Body of pancreas (tissue), 4 donors: Measurements from ENCODE around the gene TACC2. TPM values are rescaled to one million over a fixed set of nuclear protein-coding genes. Genes with fewer than 3 reads are reported as not detected.

Experiments used
- ATAC-seq: fragments of 150-250 bp; one replicate; pipeline ENCODE4 v1.9.1; 2016
- DNase-seq, 4 donors: peaks; one replicate each; pipeline ENCODE4 v3.0.0-alpha.2; 2019
- H3K27ac ChIP-seq, 4 donors: fragments of 200-600 bp; sonication (generic); 1 replicate in 3 of 4; 2 replicates in 1 of 4; pipeline versions ENCODE4 v1.5.1 to v1.6.1; 2016 to 2019; ENCODE audit warnings: mild to moderate bottlenecking in 1 of 4, mixed read lengths in 1 of 4, moderate library complexity in 1 of 4
- H3K27me3 ChIP-seq, 2 donors: fragments of 200-600 bp; sonication (generic); one replicate each; pipeline ENCODE4 v1.6.0; 2016; ENCODE audit warnings: mild to moderate bottlenecking in 1 of 2
- H3K36me3 ChIP-seq, 2 donors: fragments of 200-600 bp; sonication (generic); replicated peaks in 1 of 2; 2 replicates each; pipeline ENCODE4 v1.5.1; 2016; ENCODE audit warnings: low read depth in 2 of 2; ENCODE audit not compliant: insufficient read depth in 1 of 2
- H3K4me1 ChIP-seq: fragments of 200-600 bp; sonication (generic); one replicate; pipeline ENCODE4 v1.6.0; 2016
- H3K4me3 ChIP-seq, 2 donors: fragments of 200-600 bp; sonication (generic); 1 replicate in 1 of 2; 2 replicates in 1 of 2; pipeline ENCODE4 v1.5.1; 2016 to 2019
- H3K9me3 ChIP-seq, 3 donors: fragments of 200-600 bp; sonication (generic); 1 replicate in 2 of 3; 2 replicates in 1 of 3; pipeline ENCODE4 v1.5.1; 2016
- POLR2A ChIP-seq, 3 donors: fragments of 450-650 bp; IDR thresholded peaks; one replicate each; pipeline ENCODE4 v1.6.1; 2016; ENCODE audit warnings: antibody characterized with exemption in 3 of 3, mild to moderate bottlenecking in 2 of 3
- WGBS, 2 donors: methylation state at CpG; one replicate each; pipeline ENCODE4 v1.1.5; 2017; 5-methylcytosine and 5-hydroxymethylcytosine counted together
- intact Hi-C: fragments of 100-400 bp; cut with DNase I; formaldehyde crosslinking; loops from one replicate; pipeline ENCODE4 v1.15.1; 2023
- total RNA-seq, 2 donors: library from RNA; depleted of rRNA; stranded (reverse); fragments of >200 nt; gene quantifications; one replicate each; pipeline ENCODE4 v1.1.0, GENCODE V29; 2016
- TF ChIP-seq, protein P1 (sequence below), 7 experiments: fragments of 450-650 bp in 4 of 7; fragments of 200-600 bp in 3 of 7; sonication (generic) in 3 of 7; IDR thresholded peaks; one replicate each; pipeline ENCODE4 v1.5.1; 2016 to 2019; ENCODE audit warnings: antibody characterized with exemption in 7 of 7

TACC2 gene
- total RNA-seq, 2 donors from 2014 or later: 29.0 to 38.7 TPM

DNA sequence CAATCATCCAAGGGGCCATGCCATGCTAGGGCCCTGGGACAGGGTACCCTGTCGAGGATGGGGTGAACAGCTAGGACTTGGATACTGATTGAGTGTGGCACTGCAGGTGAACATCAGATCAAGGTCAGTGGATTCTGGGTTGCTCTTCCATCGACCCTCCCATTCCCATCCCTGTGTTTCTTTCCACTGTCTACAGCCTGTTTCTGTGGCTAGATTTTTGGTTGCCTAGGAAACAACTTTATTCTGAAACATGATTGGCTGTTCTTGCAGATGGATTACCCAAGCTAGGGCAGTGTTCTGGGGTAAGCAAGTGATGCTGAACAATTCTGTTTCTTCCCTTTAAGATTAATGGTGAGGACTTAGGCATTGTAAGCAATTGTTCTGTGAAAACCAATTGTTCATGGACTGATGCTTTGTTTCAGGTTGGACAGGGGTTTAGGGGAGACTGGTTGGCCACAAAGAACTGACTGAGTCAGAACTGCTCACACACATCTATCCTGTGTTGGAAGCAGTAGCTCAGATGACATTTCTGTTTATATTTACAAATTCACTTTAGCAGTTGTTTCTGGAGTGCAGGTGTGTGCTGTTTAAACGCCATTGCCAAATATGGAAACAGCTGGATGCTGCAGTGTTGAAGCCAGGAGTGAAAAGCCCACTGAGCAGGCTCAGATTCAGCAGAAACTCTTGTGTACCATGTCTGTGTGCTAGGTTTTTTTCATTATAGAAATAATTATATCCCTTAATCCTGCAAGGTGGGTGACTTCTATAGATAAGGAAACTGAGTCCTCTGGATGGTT lies 179.8 kb downstream of the TACC2 start:
- H3K4me1 ChIP-seq: peaks cover 19% of the 10 kb centered on the region

DNA sequence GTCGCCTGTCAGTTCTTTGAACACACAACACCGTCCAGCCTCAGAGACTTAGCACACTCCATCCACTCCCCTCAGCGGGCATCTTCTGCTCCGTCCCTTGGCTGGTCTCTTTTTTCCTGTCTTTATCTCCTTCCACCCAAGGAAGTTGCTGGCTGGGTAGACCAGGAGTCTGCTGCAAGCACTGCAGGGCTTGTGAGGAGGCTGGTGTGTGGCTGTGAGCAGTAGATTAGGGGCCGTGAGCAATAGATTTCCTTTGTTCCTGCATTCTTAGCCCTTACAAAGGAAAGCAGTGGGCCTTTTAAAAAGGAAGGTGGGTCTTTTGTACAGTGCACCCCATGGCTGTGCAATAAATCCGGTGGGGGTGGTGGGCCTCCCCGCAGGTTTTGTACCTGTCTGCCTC lies 181.8 kb downstream of the TACC2 start:
- no peaks in the 10 kb centered on the region for H3K36me3 ChIP-seq
- no peak overlapping the region for H3K4me3 ChIP-seq
- H3K27ac ChIP-seq: no peak overlapping the region
- intact Hi-C loops: no loop called here
- peaks cover 3% of the 10 kb centered on the region for H3K4me1 ChIP-seq
- no peak for ATAC-seq
- TF ChIP-seq, protein P1, sequence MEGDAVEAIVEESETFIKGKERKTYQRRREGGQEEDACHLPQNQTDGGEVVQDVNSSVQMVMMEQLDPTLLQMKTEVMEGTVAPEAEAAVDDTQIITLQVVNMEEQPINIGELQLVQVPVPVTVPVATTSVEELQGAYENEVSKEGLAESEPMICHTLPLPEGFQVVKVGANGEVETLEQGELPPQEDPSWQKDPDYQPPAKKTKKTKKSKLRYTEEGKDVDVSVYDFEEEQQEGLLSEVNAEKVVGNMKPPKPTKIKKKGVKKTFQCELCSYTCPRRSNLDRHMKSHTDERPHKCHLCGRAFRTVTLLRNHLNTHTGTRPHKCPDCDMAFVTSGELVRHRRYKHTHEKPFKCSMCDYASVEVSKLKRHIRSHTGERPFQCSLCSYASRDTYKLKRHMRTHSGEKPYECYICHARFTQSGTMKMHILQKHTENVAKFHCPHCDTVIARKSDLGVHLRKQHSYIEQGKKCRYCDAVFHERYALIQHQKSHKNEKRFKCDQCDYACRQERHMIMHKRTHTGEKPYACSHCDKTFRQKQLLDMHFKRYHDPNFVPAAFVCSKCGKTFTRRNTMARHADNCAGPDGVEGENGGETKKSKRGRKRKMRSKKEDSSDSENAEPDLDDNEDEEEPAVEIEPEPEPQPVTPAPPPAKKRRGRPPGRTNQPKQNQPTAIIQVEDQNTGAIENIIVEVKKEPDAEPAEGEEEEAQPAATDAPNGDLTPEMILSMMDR (IDR thresholded peaks at IDR 0.05): no peak
- no peak for TF ChIP-seq POLR2A (IDR thresholded peaks at IDR 0.05)
- WGBS, 2 donors: 88 to 92% methylated on average over 7 of the region's 7 CpGs
- H3K27me3 ChIP-seq: no peaks in the 10 kb centered on the region
- H3K9me3 ChIP-seq: no peaks in the 10 kb centered on the region
- DNase-seq: no peak

More for the DNA sequence above, 179.8 kb downstream of the TACC2 start:
- ATAC-seq: no peak
- no peak for DNase-seq
- Histone ChIP-seq H3K36me3 (no peaks in the 10 kb centered on the region), H3K4me3 (no peak overlapping the region), H3K27ac (no peak overlapping the region), H3K27me3 (no peaks in the 10 kb centered on the region), H3K9me3 (no peaks in the 10 kb centered on the region)
- TF ChIP-seq, protein P1 (IDR thresholded peaks at IDR 0.05): no peak
- no peak for TF ChIP-seq POLR2A (IDR thresholded peaks at IDR 0.05)
- WGBS, 2 donors: 70 to 82% methylated on average over 3 of the region's 3 CpGs
- intact Hi-C loops: no loop called here

DNA sequence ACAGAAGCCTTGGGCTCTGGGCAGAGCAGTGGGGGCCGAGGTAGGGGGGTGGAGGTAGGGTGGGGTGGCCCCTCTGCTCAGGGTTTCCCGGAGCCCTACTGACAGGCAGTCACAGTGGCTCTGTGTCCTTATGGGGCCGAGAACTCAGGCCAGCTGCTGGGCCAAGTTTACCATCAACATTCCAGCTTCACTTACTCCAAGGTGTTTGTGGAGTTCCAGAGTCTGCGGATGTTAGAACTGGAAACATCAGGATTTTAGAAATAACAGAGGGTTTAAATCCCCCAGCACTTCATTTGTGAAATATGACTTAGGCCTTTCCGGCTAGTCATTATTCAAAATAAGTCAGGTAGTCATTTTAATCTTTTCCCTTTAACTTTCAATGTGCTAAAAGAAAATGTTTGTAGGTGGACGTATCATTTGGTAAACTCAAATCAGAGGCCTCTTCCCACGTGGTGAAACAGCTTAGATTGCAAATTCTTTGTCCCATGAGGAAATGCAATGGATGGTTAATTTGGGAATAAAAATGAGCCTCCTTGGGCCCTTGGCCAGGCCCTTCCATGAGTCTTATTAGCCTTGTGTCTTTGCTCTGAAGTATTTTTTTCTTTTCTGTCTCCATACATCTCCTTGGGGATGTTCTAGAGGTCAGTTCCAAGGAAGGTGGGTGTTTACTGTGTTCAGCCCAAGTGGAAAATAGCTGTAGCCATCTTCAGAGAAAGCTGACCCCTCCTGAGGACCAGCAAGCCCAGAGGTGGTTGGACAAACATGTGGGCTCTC lies 182.5 kb downstream of the TACC2 start:
- ATAC-seq: no peak
- TF ChIP-seq POLR2A (IDR thresholded peaks at IDR 0.05): no peak
- 82 to 95% methylated on average over 7 of the region's 7 CpGs for WGBS, 2 donors
- Histone ChIP-seq H3K27me3 (no peaks in the 10 kb centered on the region), H3K9me3 (no peaks in the 10 kb centered on the region), H3K36me3 (no peaks in the 10 kb centered on the region), H3K4me1 (no peaks in the 10 kb centered on the region), H3K27ac (no peak overlapping the region), H3K4me3 (no peak overlapping the region)
- intact Hi-C loops: no loop called here
- no peak for DNase-seq

DNA sequence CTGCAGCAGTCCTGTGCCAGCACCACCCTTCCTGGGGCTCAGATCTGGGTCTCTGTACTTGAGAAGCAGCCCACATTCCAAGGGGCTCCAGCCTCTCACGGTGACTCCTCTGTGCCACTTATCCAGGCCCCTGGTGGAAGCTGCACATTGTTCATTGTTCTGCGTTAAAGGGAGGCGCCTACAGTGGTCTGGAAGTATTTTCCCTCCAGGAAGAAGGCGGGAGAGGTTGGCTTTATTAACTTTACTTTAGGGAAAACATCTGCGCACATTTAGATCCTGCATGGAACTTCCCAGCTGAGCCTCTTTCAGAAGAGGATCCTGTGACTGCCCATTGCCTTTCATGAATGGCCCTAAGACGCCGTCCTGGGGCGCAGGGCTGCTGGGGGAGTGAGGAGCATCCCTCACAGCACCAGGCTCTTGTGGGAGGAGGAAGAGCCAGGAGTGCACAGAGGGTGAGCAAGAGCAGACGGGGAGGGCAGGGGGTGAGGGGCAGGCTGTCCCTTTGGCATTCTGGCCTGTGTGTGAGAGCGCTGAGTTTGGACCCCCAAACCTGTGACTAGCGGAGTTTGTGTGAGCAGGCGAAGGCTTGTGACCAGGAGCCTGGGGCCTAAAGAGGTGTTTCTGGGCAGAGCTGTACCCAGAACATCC lies 183.5 kb downstream of the TACC2 start:
- no peak for TF ChIP-seq POLR2A (IDR thresholded peaks at IDR 0.05)
- TF ChIP-seq, protein P1 (IDR thresholded peaks at IDR 0.05): no peak
- H3K9me3 ChIP-seq: no peaks in the 10 kb centered on the region
- ATAC-seq: no peak
- no peaks in the 10 kb centered on the region for H3K36me3 ChIP-seq
- no peak overlapping the region for H3K27ac ChIP-seq
- 82 to 89% methylated on average over 10 to 12 of the region's 12 CpGs for WGBS, 2 donors
- H3K27me3 ChIP-seq: no peaks in the 10 kb centered on the region
- no peak overlapping the region for H3K4me3 ChIP-seq
- intact Hi-C loops: no loop called here
- H3K4me1 ChIP-seq: no peaks in the 10 kb centered on the region
- DNase-seq: no peak

DNA sequence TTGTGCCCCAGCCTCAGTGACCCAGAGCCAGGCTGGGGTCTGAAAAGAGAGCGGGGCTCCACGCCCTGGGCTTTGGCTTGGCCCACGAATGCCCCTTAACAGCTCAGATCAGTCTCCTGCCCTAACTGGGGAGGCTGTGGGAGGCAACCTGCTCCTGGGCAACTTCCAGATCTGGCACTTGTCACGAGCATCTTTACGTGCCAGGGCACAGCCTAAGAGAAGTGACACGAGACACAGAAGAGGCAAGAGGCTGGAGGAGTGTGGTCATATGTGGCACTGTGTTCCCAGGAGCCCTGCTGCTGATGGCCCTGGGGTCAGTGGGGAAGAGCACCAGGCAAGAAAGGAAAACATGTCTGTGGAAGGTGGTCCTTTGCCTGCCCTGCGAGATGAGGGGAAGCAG lies 184.4 kb downstream of the TACC2 start:
- intact Hi-C loops: no loop called here
- Histone ChIP-seq H3K4me3 (no peak overlapping the region), H3K4me1 (no peaks in the 10 kb centered on the region), H3K27ac (no peak overlapping the region), H3K36me3 (no peaks in the 10 kb centered on the region), H3K27me3 (no peaks in the 10 kb centered on the region), H3K9me3 (no peaks in the 10 kb centered on the region)
- TF ChIP-seq POLR2A (IDR thresholded peaks at IDR 0.05): no peak
- TF ChIP-seq, protein P1 (IDR thresholded peaks at IDR 0.05): no peak
- WGBS, 2 donors: 78 to 96% methylated on average over 4 to 6 of the region's 7 CpGs
- DNase-seq (no peak), ATAC-seq (no peak)
